Measurements from ENCODE around the gene ANTXR1.
A peak's percentile ranks its signal among the peaks of the same experiment; 100 is the strongest.
"Not testable (repeated sequence)": the region's sequence is repeated elsewhere in the genome, so short reads cannot be mapped to it uniquely, and the experiment has no call there.

The ANTXR1 gene

GRCh38 chr2:69170661-69171060 is 157.7 kb downstream of the ANTXR1 start:
- Histone ChIP-seq H3K27ac (ENCODE audit: low read depth, low read length) (no peak overlapping the region), H3K4me1 (ENCODE audit: insufficient read depth, low read length) (peaks cover 29% of the 10 kb centered on the region), H3K4me3 (ENCODE audit: low read depth in 1 of 2, low read length in 2 of 2) (no peak overlapping the region), H3K27me3 (ENCODE audit: control insufficient read depth in 1 of 2, insufficient read depth in 2 of 2, low read length in 2 of 2) (no peaks in the 10 kb centered on the region), H3K9ac (ENCODE audit: low read length) (no peak overlapping the region), H3K36me3 (ENCODE audit: insufficient read depth, low read length) (no peaks in the 10 kb centered on the region), H3K9me3 (ENCODE audit: low read length) (no peaks in the 10 kb centered on the region)

- Histone ChIP-seq H3K9me3 (ENCODE audit: low read length) (no peaks in the 10 kb centered on the region), H3K4me1 (ENCODE audit: insufficient read depth, low read length) (peaks cover 36% of the 10 kb centered on the region), H3K27ac (ENCODE audit: low read depth, low read length) (no peak overlapping the region), H3K27me3 (ENCODE audit: control insufficient read depth in 1 of 2, insufficient read depth in 2 of 2, low read length in 2 of 2) (no peaks in the 10 kb centered on the region), H3K4me3 (ENCODE audit: low read depth in 1 of 2, low read length in 2 of 2) (no peak overlapping the region), H3K36me3 (ENCODE audit: insufficient read depth, low read length) (no peaks in the 10 kb centered on the region), H3K9ac (ENCODE audit: low read length) (no peak overlapping the region)
Observed at GRCh38 chr2:69171116-69171896, 158.3 kb downstream of the ANTXR1 start.

- no peaks in the 10 kb centered on the region for H3K27me3 ChIP-seq (ENCODE audit: control insufficient read depth in 1 of 2, insufficient read depth in 2 of 2, low read length in 2 of 2)
Observed at GRCh38 chr2:69171897-69172525, 159.0 kb downstream of the ANTXR1 start.

GRCh38 chr2:69173706-69174105 is 160.7 kb downstream of the ANTXR1 start:
- H3K27me3 ChIP-seq (ENCODE audit: control insufficient read depth in 1 of 2, insufficient read depth in 2 of 2, low read length in 2 of 2): no peaks in the 10 kb centered on the region
- no peaks in the 10 kb centered on the region for H3K36me3 ChIP-seq (ENCODE audit: insufficient read depth, low read length)
- no peak overlapping the region for H3K27ac ChIP-seq (ENCODE audit: low read depth, low read length)
- H3K4me1 ChIP-seq (ENCODE audit: insufficient read depth, low read length): peaks cover 37% of the 10 kb centered on the region
- H3K4me3 ChIP-seq (ENCODE audit: low read depth in 1 of 2, low read length in 2 of 2): no peak overlapping the region
- H3K9ac ChIP-seq (ENCODE audit: low read length): no peak overlapping the region
- no peaks in the 10 kb centered on the region for H3K9me3 ChIP-seq (ENCODE audit: low read length)

More at GRCh38 chr2:69171897-69172525, 159.0 kb downstream of the ANTXR1 start:
- Histone ChIP-seq H3K27ac (ENCODE audit: low read depth, low read length) (no peak overlapping the region), H3K4me1 (ENCODE audit: insufficient read depth, low read length) (peaks cover 40% of the 10 kb centered on the region), H3K9ac (ENCODE audit: low read length) (no peak overlapping the region), H3K9me3 (ENCODE audit: low read length) (no peaks in the 10 kb centered on the region), H3K36me3 (ENCODE audit: insufficient read depth, low read length) (no peaks in the 10 kb centered on the region), H3K4me3 (ENCODE audit: low read depth in 1 of 2, low read length in 2 of 2) (peak overlapping the region in 1 of 2 donors; percentile 2)

GRCh38 chr2:69174211-69174610 is 161.2 kb downstream of the ANTXR1 start:
- H3K4me1 ChIP-seq (ENCODE audit: insufficient read depth, low read length): peaks cover 32% of the 10 kb centered on the region
- not testable (repeated sequence) for H3K36me3 ChIP-seq (ENCODE audit: insufficient read depth, low read length); H3K9ac ChIP-seq (ENCODE audit: low read length); H3K4me3 ChIP-seq (ENCODE audit: low read depth in 1 of 2, low read length in 2 of 2); H3K27me3 ChIP-seq (ENCODE audit: control insufficient read depth in 1 of 2, insufficient read depth in 2 of 2, low read length in 2 of 2); H3K27ac ChIP-seq (ENCODE audit: low read depth, low read length); H3K9me3 ChIP-seq (ENCODE audit: low read length)

GRCh38 chr2:69175790-69176715 is 163.1 kb downstream of the ANTXR1 start:
- Histone ChIP-seq H3K36me3 (ENCODE audit: insufficient read depth, low read length) (no peaks in the 10 kb centered on the region), H3K4me3 (ENCODE audit: low read depth in 1 of 2, low read length in 2 of 2) (no peak overlapping the region), H3K9ac (ENCODE audit: low read length) (no peak overlapping the region), H3K9me3 (ENCODE audit: low read length) (no peaks in the 10 kb centered on the region), H3K4me1 (ENCODE audit: insufficient read depth, low read length) (peaks cover 32% of the 10 kb centered on the region), H3K27ac (ENCODE audit: low read depth, low read length) (no peak overlapping the region), H3K27me3 (ENCODE audit: control insufficient read depth in 1 of 2, insufficient read depth in 2 of 2, low read length in 2 of 2) (no peaks in the 10 kb centered on the region)

- Histone ChIP-seq H3K9me3 (ENCODE audit: low read length) (no peaks in the 10 kb centered on the region), H3K9ac (ENCODE audit: low read length) (no peak overlapping the region), H3K36me3 (ENCODE audit: insufficient read depth, low read length) (peaks cover 5% of the 10 kb centered on the region), H3K27me3 (ENCODE audit: control insufficient read depth in 1 of 2, insufficient read depth in 2 of 2, low read length in 2 of 2) (no peaks in the 10 kb centered on the region), H3K4me1 (ENCODE audit: insufficient read depth, low read length) (peaks cover 28% of the 10 kb centered on the region), H3K27ac (ENCODE audit: low read depth, low read length) (peak overlapping the region; percentile 77), H3K4me3 (ENCODE audit: low read depth in 1 of 2, low read length in 2 of 2) (no peak overlapping the region)
Observed at GRCh38 chr2:69177063-69177771, 164.2 kb downstream of the ANTXR1 start.

- no peak overlapping the region for H3K4me3 ChIP-seq (ENCODE audit: low read depth in 1 of 2, low read length in 2 of 2)
- no peaks in the 10 kb centered on the region for H3K9me3 ChIP-seq (ENCODE audit: low read length)
- H3K9ac ChIP-seq (ENCODE audit: low read length): no peak overlapping the region
- peak overlapping the region; percentile 77 for H3K27ac ChIP-seq (ENCODE audit: low read depth, low read length)
- no peaks in the 10 kb centered on the region for H3K27me3 ChIP-seq (ENCODE audit: control insufficient read depth in 1 of 2, insufficient read depth in 2 of 2, low read length in 2 of 2)
- peaks cover 28% of the 10 kb centered on the region for H3K4me1 ChIP-seq (ENCODE audit: insufficient read depth, low read length)
- H3K36me3 ChIP-seq (ENCODE audit: insufficient read depth, low read length): peaks cover 5% of the 10 kb centered on the region
Observed at GRCh38 chr2:69177785-69178636, 165.0 kb downstream of the ANTXR1 start.

GRCh38 chr2:69178756-69179155 is 165.8 kb downstream of the ANTXR1 start:
- Histone ChIP-seq H3K4me3 (ENCODE audit: low read depth in 1 of 2, low read length in 2 of 2) (no peak overlapping the region), H3K9ac (ENCODE audit: low read length) (no peak overlapping the region), H3K27me3 (ENCODE audit: control insufficient read depth in 1 of 2, insufficient read depth in 2 of 2, low read length in 2 of 2) (no peaks in the 10 kb centered on the region), H3K4me1 (ENCODE audit: insufficient read depth, low read length) (peaks cover 28% of the 10 kb centered on the region), H3K36me3 (ENCODE audit: insufficient read depth, low read length) (peaks cover 7% of the 10 kb centered on the region), H3K27ac (ENCODE audit: low read depth, low read length) (no peak overlapping the region), H3K9me3 (ENCODE audit: low read length) (no peaks in the 10 kb centered on the region)

GRCh38 chr2:69180227-69180626 is 167.2 kb downstream of the ANTXR1 start:
- no peaks in the 10 kb centered on the region for H3K9me3 ChIP-seq (ENCODE audit: low read length)
- H3K4me1 ChIP-seq (ENCODE audit: insufficient read depth, low read length): peaks cover 28% of the 10 kb centered on the region
- peaks cover 11% of the 10 kb centered on the region for H3K36me3 ChIP-seq (ENCODE audit: insufficient read depth, low read length)
- H3K27me3 ChIP-seq (ENCODE audit: control insufficient read depth in 1 of 2, insufficient read depth in 2 of 2, low read length in 2 of 2): no peaks in the 10 kb centered on the region
- H3K9ac ChIP-seq (ENCODE audit: low read length): no peak overlapping the region
- no peak overlapping the region for H3K4me3 ChIP-seq (ENCODE audit: low read depth in 1 of 2, low read length in 2 of 2)
- no peak overlapping the region for H3K27ac ChIP-seq (ENCODE audit: low read depth, low read length)
